ENCODE data around the gene BARX1.

DNA sequence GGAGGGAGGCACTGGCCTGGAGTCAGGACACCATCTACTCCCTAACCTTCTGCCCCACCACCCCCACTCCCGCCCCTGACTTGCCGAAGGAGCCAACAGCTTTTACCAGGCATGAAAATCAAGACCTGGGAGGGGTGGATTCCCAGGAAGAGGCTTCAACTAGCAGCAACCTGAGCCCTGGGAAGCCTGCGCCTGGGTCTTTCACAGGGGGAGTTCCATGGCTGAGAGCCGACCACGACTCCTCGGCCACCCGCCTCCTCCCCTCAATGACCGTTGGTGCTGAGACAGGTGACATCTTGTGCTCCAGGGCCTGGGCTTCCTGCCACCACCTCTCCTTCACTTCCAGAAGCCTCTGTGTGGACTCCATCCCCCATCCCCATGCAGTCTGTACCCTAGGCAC is 37.1 kb downstream of the BARX1 start:
- TF ChIP-seq, protein P1, sequence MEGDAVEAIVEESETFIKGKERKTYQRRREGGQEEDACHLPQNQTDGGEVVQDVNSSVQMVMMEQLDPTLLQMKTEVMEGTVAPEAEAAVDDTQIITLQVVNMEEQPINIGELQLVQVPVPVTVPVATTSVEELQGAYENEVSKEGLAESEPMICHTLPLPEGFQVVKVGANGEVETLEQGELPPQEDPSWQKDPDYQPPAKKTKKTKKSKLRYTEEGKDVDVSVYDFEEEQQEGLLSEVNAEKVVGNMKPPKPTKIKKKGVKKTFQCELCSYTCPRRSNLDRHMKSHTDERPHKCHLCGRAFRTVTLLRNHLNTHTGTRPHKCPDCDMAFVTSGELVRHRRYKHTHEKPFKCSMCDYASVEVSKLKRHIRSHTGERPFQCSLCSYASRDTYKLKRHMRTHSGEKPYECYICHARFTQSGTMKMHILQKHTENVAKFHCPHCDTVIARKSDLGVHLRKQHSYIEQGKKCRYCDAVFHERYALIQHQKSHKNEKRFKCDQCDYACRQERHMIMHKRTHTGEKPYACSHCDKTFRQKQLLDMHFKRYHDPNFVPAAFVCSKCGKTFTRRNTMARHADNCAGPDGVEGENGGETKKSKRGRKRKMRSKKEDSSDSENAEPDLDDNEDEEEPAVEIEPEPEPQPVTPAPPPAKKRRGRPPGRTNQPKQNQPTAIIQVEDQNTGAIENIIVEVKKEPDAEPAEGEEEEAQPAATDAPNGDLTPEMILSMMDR (IDR thresholded peaks at IDR 0.05) = no peak
- TF ChIP-seq POLR2A (IDR thresholded peaks at IDR 0.05) = no peak

All from right lobe of liver (tissue), 4 donors.